ENCODE measurements around the gene SS18L1. TPM values are rescaled to one million over a fixed set of nuclear protein-coding genes. Genes with fewer than 3 reads are reported as not detected.

The SS18L1 gene
- total RNA-seq, 6 donors from 2014 or later, result 12.2 to 70.8 (median 19.7) TPM

- peaks cover 0 to 10% (median 3%) of the 10 kb centered on the region in 4 donors for H3K27me3 ChIP-seq
- H3K9me3 ChIP-seq, result no peaks in the 10 kb centered on the region
- H3K27ac ChIP-seq, result no peak overlapping the region
- H3K36me3 ChIP-seq, result no peaks in the 10 kb centered on the region
- no peaks in the 10 kb centered on the region for H3K4me1 ChIP-seq
- 72 to 73% methylated on average over 20 to 24 of the region's 24 CpGs for WGBS, 2 donors
- TF ChIP-seq EP300 (IDR thresholded peaks at IDR 0.05), result no peak
- TF ChIP-seq POLR2A (IDR thresholded peaks at IDR 0.05), result no peak
- no peak for TF ChIP-seq CTCF (IDR thresholded peaks at IDR 0.05)
- no peak for TF ChIP-seq POLR2AphosphoS5 (IDR thresholded peaks at IDR 0.05)
- DNase-seq (peak in 1 of 2 donors; percentile 53), ATAC-seq (ENCODE audit: low FRiP score in 2 of 2) (no peak)
- no peak overlapping the region for H3K4me3 ChIP-seq
These were observed 83.4 kb downstream of the SS18L1 start for GRCh38 chr20:62226707-62227590.

GRCh38 chr20:62227591-62227976 lies 84.0 kb downstream of the SS18L1 start:
- Histone ChIP-seq H3K4me3 (no peak overlapping the region), H3K27ac (no peak overlapping the region), H3K9me3 (no peaks in the 10 kb centered on the region), H3K36me3 (no peaks in the 10 kb centered on the region), H3K4me1 (no peaks in the 10 kb centered on the region), H3K27me3 (peaks cover 0 to 3% (median 0%) of the 10 kb centered on the region in 4 donors)
- TF ChIP-seq POLR2A (IDR thresholded peaks at IDR 0.05) (no peak), POLR2AphosphoS5 (IDR thresholded peaks at IDR 0.05) (no peak), CTCF (IDR thresholded peaks at IDR 0.05) (no peak), EP300 (IDR thresholded peaks at IDR 0.05) (no peak)
- WGBS, 2 donors, result 51% methylated on average over 10 of the region's 10 CpGs; no CpG with 5 or more reads in 1 of the 2 donors
- DNase-seq (peak in 1 of 2 donors; percentile 62), ATAC-seq (ENCODE audit: low FRiP score in 2 of 2) (no peak)

- Histone ChIP-seq H3K9me3 (no peaks in the 10 kb centered on the region), H3K27me3 (no peaks in the 10 kb centered on the region), H3K4me3 (no peak overlapping the region), H3K36me3 (no peaks in the 10 kb centered on the region), H3K4me1 (no peaks in the 10 kb centered on the region), H3K27ac (no peak overlapping the region)
- no peak for TF ChIP-seq CTCF (IDR thresholded peaks at IDR 0.05)
- no peak for TF ChIP-seq POLR2A (IDR thresholded peaks at IDR 0.05)
- no peak for TF ChIP-seq EP300 (IDR thresholded peaks at IDR 0.05)
- no peak for TF ChIP-seq POLR2AphosphoS5 (IDR thresholded peaks at IDR 0.05)
- no peak for DNase-seq
- no peak for ATAC-seq (ENCODE audit: low FRiP score in 2 of 2)
- WGBS, 2 donors, result 38 to 51% methylated on average over 27 to 37 of the region's 37 CpGs
These were observed 84.7 kb downstream of the SS18L1 start for GRCh38 chr20:62227977-62228958.

- DNase-seq, result no peak
- Histone ChIP-seq H3K27me3 (no peaks in the 10 kb centered on the region), H3K4me3 (no peak overlapping the region), H3K27ac (no peak overlapping the region), H3K9me3 (no peaks in the 10 kb centered on the region), H3K4me1 (peaks cover 0 to under 1% (median 0%) of the 10 kb centered on the region in 4 donors), H3K36me3 (no peaks in the 10 kb centered on the region)
- no peak for ATAC-seq (ENCODE audit: low FRiP score in 2 of 2)
- WGBS, 2 donors, result 71 to 74% methylated on average over 7 of the region's 7 CpGs
- TF ChIP-seq CTCF (IDR thresholded peaks at IDR 0.05) (no peak), POLR2AphosphoS5 (IDR thresholded peaks at IDR 0.05) (no peak), EP300 (IDR thresholded peaks at IDR 0.05) (no peak), POLR2A (IDR thresholded peaks at IDR 0.05) (no peak)
These were observed 85.5 kb downstream of the SS18L1 start for GRCh38 chr20:62228982-62229545.

All from upper lobe of left lung (tissue), 6 donors.